H1 (cell line): Measurements from ENCODE around the gene CSKMT. TPM values are rescaled to one million over a fixed set of nuclear protein-coding genes. Genes with fewer than 3 reads are reported as not detected.

Experiments used
- CTCF ChIA-PET: fragments of 300-600 bp; sonication (Branson Sonifier 250); formaldehyde crosslinking; loops from one replicate; lab custom pipeline; 2021; ENCODE audit not compliant: partially characterized antibody; lab: Charles Lee
- POLR2A ChIA-PET: fragments of 300-600 bp; sonication (Branson Sonifier 250); formaldehyde crosslinking; loops from one replicate; lab custom pipeline; 2021; ENCODE audit warnings: inconsistent platforms; ENCODE audit not compliant: partially characterized antibody; lab: Charles Lee
- DNase-seq, 2 experiments: peaks; one replicate each; pipeline versions ENCODE4 v3.0.0 to v3.0.0-alpha.2; 2010 to 2022; ENCODE audit warnings: low spot score in 2 of 2, low read depth in 1 of 2, mixed read lengths in 1 of 2
- FAIRE-seq: peaks from 2 replicates; lab custom pipeline; 2011; peaks lifted over from hg19 to GRCh38; lab: Jason Lieb, UNC
- H2AFZ ChIP-seq: 2 replicates; pipeline ENCODE4 v1.8.1; 2012; ENCODE audit warnings: low read length, inconsistent platforms
- H2AK5ac ChIP-seq: 2 replicates; pipeline ENCODE4 v1.6.1; 2013; ENCODE audit warnings: low read depth, low read length
- H2BK120ac ChIP-seq: replicated peaks from 2 replicates; pipeline ENCODE3; 2013; ENCODE audit warnings: low read depth, low read length, inconsistent platforms
- H2BK12ac ChIP-seq: 2 replicates; pipeline ENCODE4 v1.6.1; 2013; ENCODE audit warnings: low read depth, low read length
- H2BK15ac ChIP-seq: 2 replicates; pipeline ENCODE4 v1.6.1; 2013; ENCODE audit warnings: low read length
- H2BK20ac ChIP-seq: 2 replicates; pipeline ENCODE4 v1.6.1; 2013; ENCODE audit warnings: low read length
- H2BK5ac ChIP-seq: 2 replicates; pipeline ENCODE4 v1.6.1; 2013; ENCODE audit warnings: low read depth, low read length
- H3K14ac ChIP-seq: 2 replicates; pipeline ENCODE4 v1.6.1; 2013; ENCODE audit warnings: inconsistent platforms; ENCODE audit not compliant: insufficient read length
- H3K18ac ChIP-seq: 2 replicates; pipeline ENCODE4 v1.6.1; 2013; ENCODE audit warnings: low read length; ENCODE audit errors: extremely low read depth
- H3K23ac ChIP-seq: 2 replicates; pipeline ENCODE4 v1.6.1; 2013; ENCODE audit warnings: inconsistent platforms; ENCODE audit not compliant: insufficient read length
- H3K23me2 ChIP-seq: 2 replicates; pipeline ENCODE4 v1.6.1; 2013; ENCODE audit warnings: low read depth, low read length
- H3K27ac ChIP-seq: 2 replicates; pipeline ENCODE4 v1.6.1; 2011; ENCODE audit warnings: low read depth, low read length, inconsistent platforms
- H3K27me3 ChIP-seq, 4 experiments: replicated peaks in 1 of 4; 1 replicate in 1 of 4; 2 replicates in 3 of 4; pipeline versions ENCODE4 v1.6.1 to v1.8.1; 2011 to 2013; ENCODE audit warnings: low read length in 3 of 4, mild to moderate bottlenecking in 3 of 4, inconsistent platforms in 2 of 4, mixed read lengths in 2 of 4, moderate library complexity in 1 of 4; ENCODE audit not compliant: control insufficient read depth in 3 of 4, insufficient read depth in 3 of 4; ENCODE audit errors: extremely low read depth in 1 of 4
- H3K36me3 ChIP-seq, 4 experiments: 2 replicates each; pipeline versions ENCODE4 v1.6.1 to v1.8.1; 2011 to 2013; ENCODE audit warnings: mild to moderate bottlenecking in 4 of 4, low read length in 3 of 4, moderate library complexity in 2 of 4, control low read depth in 1 of 4, inconsistent platforms in 1 of 4; ENCODE audit not compliant: insufficient read depth in 4 of 4, control insufficient read depth in 2 of 4
- H3K4ac ChIP-seq: replicated peaks from 2 replicates; pipeline ENCODE3; 2013; ENCODE audit warnings: low read length, low read depth, mixed read lengths, inconsistent platforms; ENCODE audit not compliant: insufficient read length
- H3K4me1 ChIP-seq, 4 experiments: replicated peaks in 1 of 4; 1 replicate in 1 of 4; 2 replicates in 3 of 4; pipeline versions ENCODE4 v1.6.1 to v1.8.1; 2011 to 2013; ENCODE audit warnings: low read length in 3 of 4, inconsistent platforms in 2 of 4, mixed read lengths in 1 of 4; ENCODE audit not compliant: insufficient read depth in 4 of 4, control insufficient read depth in 3 of 4
- H3K4me2 ChIP-seq, 2 experiments: 2 replicates each; pipeline versions ENCODE4 v1.6.1 to v1.8.1; 2011 to 2013; ENCODE audit warnings: low read depth in 2 of 2, low read length in 2 of 2, control low read depth in 1 of 2, inconsistent platforms in 1 of 2, mild to moderate bottlenecking in 1 of 2; ENCODE audit not compliant: insufficient read depth in 1 of 2
- H3K4me3 ChIP-seq, 4 experiments: fragments of 200-600, 300-600 bp in 1 of 4; sonication (generic), shearing (Covaris generic), sonication (Bioruptor Twin) in 1 of 4; 2 replicates each; pipeline versions ENCODE4 v1.5.1 to v1.8.1; 2011 to 2016; ENCODE audit warnings: low read length in 4 of 4, low read depth in 3 of 4, control low read depth in 2 of 4, inconsistent platforms in 2 of 4, mild to moderate bottlenecking in 2 of 4, mixed read lengths in 1 of 4, moderate library complexity in 1 of 4; ENCODE audit not compliant: insufficient read depth in 2 of 4; ENCODE audit errors: extremely low read depth in 1 of 4
- H3K56ac ChIP-seq: replicated peaks from 2 replicates; pipeline ENCODE3; 2013; ENCODE audit warnings: low read depth, mild to moderate bottlenecking, mixed read lengths, low read length, inconsistent platforms; ENCODE audit not compliant: insufficient read length
- H3K79me1 ChIP-seq: 2 replicates; pipeline ENCODE4 v1.6.1; 2013; ENCODE audit warnings: low read depth, low read length, control low read depth
- H3K79me2 ChIP-seq, 2 experiments: 2 replicates each; pipeline versions ENCODE4 v1.6.1 to v1.8.1; 2012 to 2013; ENCODE audit warnings: low read length in 2 of 2, mild to moderate bottlenecking in 2 of 2, inconsistent platforms in 1 of 2; ENCODE audit not compliant: insufficient read depth in 2 of 2, control insufficient read depth in 1 of 2
- H3K9ac ChIP-seq, 4 experiments: replicated peaks in 1 of 4; 1 replicate in 1 of 4; 2 replicates in 3 of 4; pipeline versions ENCODE4 v1.6.1 to v1.8.1; 2011 to 2013; ENCODE audit warnings: low read depth in 3 of 4, low read length in 3 of 4, control low read depth in 2 of 4, mild to moderate bottlenecking in 2 of 4, moderate library complexity in 2 of 4, inconsistent platforms in 1 of 4; ENCODE audit errors: extremely low read depth in 1 of 4
- H3K9me3 ChIP-seq, 2 experiments: 2 replicates each; pipeline versions ENCODE4 v1.6.1 to v1.8.1; 2012 to 2013; ENCODE audit warnings: mild to moderate bottlenecking in 2 of 2, moderate library complexity in 2 of 2, control low read depth in 1 of 2, inconsistent platforms in 1 of 2, low read depth in 1 of 2, low read length in 1 of 2, mixed read lengths in 1 of 2; ENCODE audit not compliant: insufficient read depth in 2 of 2
- H4K20me1 ChIP-seq, 2 experiments: replicated peaks in 1 of 2; 2 replicates each; pipeline versions ENCODE3 to v1.8.1; 2011 to 2013; ENCODE audit warnings: inconsistent platforms in 2 of 2, low read length in 2 of 2, mild to moderate bottlenecking in 1 of 2; ENCODE audit not compliant: insufficient read depth in 2 of 2, control insufficient read depth in 1 of 2
- H4K5ac ChIP-seq: 2 replicates; pipeline ENCODE4 v1.6.1; 2013; ENCODE audit warnings: low read length, low read depth, mixed read lengths, inconsistent platforms; ENCODE audit not compliant: insufficient read length
- H4K8ac ChIP-seq: 2 replicates; pipeline ENCODE4 v1.8.0; 2013; ENCODE audit warnings: mild to moderate bottlenecking, moderate library complexity, low read length, inconsistent platforms; ENCODE audit not compliant: insufficient read depth; ENCODE audit errors: extremely low read depth
- H4K91ac ChIP-seq: replicated peaks from 2 replicates; pipeline ENCODE3; 2013; ENCODE audit warnings: low read length, mixed read lengths, inconsistent platforms; ENCODE audit not compliant: insufficient read length
- EP300 ChIP-seq, 2 experiments: IDR thresholded peaks; 1 replicate in 1 of 2; 2 replicates in 1 of 2; pipeline ENCODE4 v1.6.1; 2011 to 2012; ENCODE audit warnings: low read depth in 2 of 2, low read length in 2 of 2, mild to moderate bottlenecking in 2 of 2, borderline replicate concordance in 1 of 2, inconsistent platforms in 1 of 2, moderate library complexity in 1 of 2
- KDM4A ChIP-seq: IDR thresholded peaks from one replicate; pipeline ENCODE4 v1.7.1; 2012; ENCODE audit warnings: low read depth, mild to moderate bottlenecking, moderate library complexity, low read length, inconsistent platforms; ENCODE audit not compliant: severe bottlenecking
- ZNF274 ChIP-seq: IDR thresholded peaks from 2 replicates; pipeline ENCODE4 v1.7.0; 2012; ENCODE audit warnings: low read length, borderline replicate concordance; ENCODE audit errors: extremely low read depth
- WGBS, 2 experiments: shearing (Covaris generic) in 1 of 2; methylation state at CpG; one replicate each; pipeline versions ENCODE4 v1.1.6 to v1.1.7; 2013 to 2015; ENCODE audit warnings: low lambda C conversion rate in 2 of 2, mixed read lengths in 2 of 2, inconsistent platforms in 1 of 2, low coverage in 1 of 2, missing lambda C conversion rate in 1 of 2; ENCODE audit not compliant: insufficient replicate concordance in 2 of 2, insufficient coverage in 1 of 2, insufficient read length in 1 of 2; ENCODE audit errors: extremely low coverage in 1 of 2, missing lambda C conversion rate in 1 of 2; 5-methylcytosine and 5-hydroxymethylcytosine counted together
- polyA plus RNA-seq, 7 experiments: library from polyadenylated mRNA; depleted of rRNA in 3 of 7; stranded (reverse) in 5 of 7; unstranded in 2 of 7; fragments of >200 nt in 5 of 7; fragments of 200-250 nt in 2 of 7; gene quantifications; 1 replicate in 5 of 7; 2 replicates in 1 of 7; 4 replicates in 1 of 7; pipeline versions ENCODE4 v1.2.1 to v1.2.3, GENCODE V29; 2011 to 2013; ENCODE audit warnings: missing spikeins in 2 of 7, mixed read lengths in 2 of 7
- total RNA-seq: library from RNA; stranded (reverse); fragmentation: NEBNext Ultra II Directional; extraction: Animal tissue kit (Norgen Biotek cat#: 25700); gene quantifications from 2 replicates; pipeline ENCODE4 v1.2.1, GENCODE V29; 2021

Gene CSKMT
- total and polyA plus RNA-seq, 2 of the 8 experiments (the other 6 are each of a cell fraction or from before 2014, with no cell fraction given) = 12.0 to 66.1 TPM

DNA sequence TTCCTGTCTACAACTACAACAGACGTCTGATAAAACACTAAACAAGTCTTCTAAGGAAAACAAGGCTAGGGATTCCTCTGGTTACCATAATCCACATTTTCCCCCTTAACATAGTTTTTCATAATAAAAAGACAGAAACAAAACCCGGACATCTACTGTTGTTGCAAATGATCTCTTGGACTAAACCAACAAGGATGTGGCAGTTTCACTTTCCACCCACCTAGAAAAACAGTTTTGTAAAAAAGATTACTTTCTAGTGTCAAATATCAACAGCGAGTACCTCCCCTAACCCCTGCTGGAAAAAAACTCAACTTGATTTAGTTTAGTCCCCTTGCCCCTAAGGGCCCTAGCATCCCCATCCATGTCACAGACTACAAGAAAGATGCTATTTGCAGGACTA lies 47.7 kb downstream of the CSKMT start:
- no peak overlapping the region for H4K5ac ChIP-seq
- DNase-seq = no peak
- H3K18ac ChIP-seq = no peak overlapping the region
- H3K79me2 ChIP-seq = peaks cover 0 to 11% of the 10 kb centered on the region in 2 experiments; a peak in 2 of 4 replicates
- H3K23me2 ChIP-seq = peaks cover 8% of the 10 kb centered on the region
- peaks cover 0 to 3% of the 10 kb centered on the region in 2 experiments for H4K20me1 ChIP-seq
- no peak overlapping the region for H2BK120ac ChIP-seq
- no peak for TF ChIP-seq EP300 (IDR thresholded peaks at IDR 0.05; ENCODE audit: borderline replicate concordance in 1 of 2, low read depth in 2 of 2, low read length in 2 of 2)
- no peak for TF ChIP-seq ZNF274
- no peak for TF ChIP-seq KDM4A
- 89% methylated on average over 3 of the region's 3 CpGs; no CpG with 5 or more reads in 1 of the 2 experiments for whole genome bisulfite sequencing, 2 experiments
- no peaks in the 10 kb centered on the region for H3K9me3 ChIP-seq
- H2BK20ac ChIP-seq = no peak overlapping the region
- FAIRE-seq = no peak
- no peak overlapping the region for H3K4me2 ChIP-seq
- H3K14ac ChIP-seq = no peak overlapping the region
- no peak overlapping the region for H3K23ac ChIP-seq
- H3K27me3 ChIP-seq = no peaks in the 10 kb centered on the region; a peak in 1 of 7 replicates
- H2BK15ac ChIP-seq = no peak overlapping the region
- POLR2A ChIA-PET = interaction anchor here (0.9 to 61.4 kb wide), 6 partner anchors 10 to 177 kb away, joined by 3 to 2041 read pairs (median 4); partner anchors contain the start of genes C11orf98, CSKMT, GANAB and HNRNPUL2
- CTCF ChIA-PET = interaction anchor here (0.8 to 4.0 kb wide), 3 partner anchors 11 to 73 kb away, joined by 3 to 26 read pairs (median 3); partner anchors contain the start of gene TAF6L
- no peak overlapping the region for H3K4ac ChIP-seq
- no peak overlapping the region for H2AK5ac ChIP-seq
- H3K27ac ChIP-seq = no peak overlapping the region
- H3K4me1 ChIP-seq = peaks cover 3 to 32% (median 14%) of the 10 kb centered on the region in 4 experiments
- H4K8ac ChIP-seq = no peak overlapping the region
- H2BK5ac ChIP-seq = no peak overlapping the region
- H3K4me3 ChIP-seq = no peak overlapping the region
- H4K91ac ChIP-seq = no peak overlapping the region
- no peak overlapping the region for H3K9ac ChIP-seq
- no peak overlapping the region for H2AFZ ChIP-seq
- H3K79me1 ChIP-seq = no peaks in the 10 kb centered on the region; the same call in 1 of the 2 replicates
- no peak overlapping the region for H3K56ac ChIP-seq
- peaks cover 26 to 72% (median 50%) of the 10 kb centered on the region in 4 experiments for H3K36me3 ChIP-seq
- no peak overlapping the region for H2BK12ac ChIP-seq
